GM12878 (cell line): ENCODE results near the gene RTN4.
A peak's percentile ranks its signal among the peaks of the same experiment; 100 is the strongest.

Experiments
- CHD1 ChIP-seq: IDR thresholded peaks from 2 replicates; pipeline ENCODE4 v1.6.1; 2012; ENCODE audit warnings: low read depth, low read length, improper control_type of control experiment
- DPF2 ChIP-seq: fragments of 450-650 bp; IDR thresholded peaks from 2 replicates; pipeline ENCODE4 v1.6.1; 2017; ENCODE audit warnings: mild to moderate bottlenecking
- TF ChIP-seq, protein P1 (sequence below), 3 experiments: IDR thresholded peaks in 2 of 3; conservative IDR thresholded peaks in 1 of 3; 2 replicates each; pipeline ENCODE4 v1.5.1; 2011; ENCODE audit warnings: low read depth in 3 of 3, low read length in 3 of 3, mild to moderate bottlenecking in 3 of 3, control low read depth in 2 of 3, moderate library complexity in 2 of 3, inconsistent platforms in 1 of 3, mixed read lengths in 1 of 3; ENCODE audit not compliant: control insufficient read depth in 2 of 3, insufficient read depth in 1 of 3; ENCODE audit errors: extremely low read depth in 1 of 3

DNA sequence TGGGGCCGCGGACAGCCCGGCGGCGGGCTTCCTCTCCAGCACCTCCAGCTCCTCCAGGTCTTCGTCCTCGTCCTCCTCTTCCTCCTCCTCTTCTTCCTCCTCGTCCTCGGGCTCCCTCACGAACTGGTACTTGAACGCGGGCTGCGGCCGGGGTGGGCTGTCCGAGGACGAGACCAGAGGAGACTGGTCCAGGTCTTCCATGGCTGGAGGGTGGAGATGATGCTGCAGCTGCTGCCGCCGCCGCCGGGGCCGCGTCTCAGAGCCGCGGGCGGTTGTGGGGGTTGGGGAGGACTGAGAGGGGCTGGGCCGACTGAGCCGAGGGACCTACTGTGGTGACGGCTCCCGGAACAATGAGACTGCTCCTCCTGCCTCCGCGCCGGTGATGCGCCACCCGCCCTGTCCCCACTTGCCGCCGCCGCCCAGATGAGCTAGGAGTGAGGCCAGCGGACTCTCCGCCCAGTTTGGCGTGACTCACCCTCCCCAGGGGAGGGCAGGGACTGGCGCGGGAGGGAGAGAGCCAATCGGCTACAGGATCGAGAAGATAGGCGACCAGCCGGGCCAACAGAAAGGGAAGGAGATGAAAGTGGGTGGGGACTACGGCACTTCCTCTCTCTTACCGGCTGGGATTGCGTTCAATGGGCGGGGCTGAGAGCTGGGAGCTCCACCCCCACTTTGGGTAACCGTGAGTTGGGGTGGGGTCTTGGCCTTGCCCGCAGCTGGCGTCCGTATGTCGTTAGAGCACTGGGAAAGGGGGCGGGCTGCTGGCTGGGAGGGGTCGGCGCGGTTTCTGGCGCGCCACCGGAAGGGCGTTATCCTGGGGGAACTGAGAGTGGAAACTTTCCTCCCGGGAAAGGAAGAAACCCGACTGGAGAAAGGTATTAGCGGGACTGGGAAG is at the start of gene RTN4:
- TF ChIP-seq, protein P1, sequence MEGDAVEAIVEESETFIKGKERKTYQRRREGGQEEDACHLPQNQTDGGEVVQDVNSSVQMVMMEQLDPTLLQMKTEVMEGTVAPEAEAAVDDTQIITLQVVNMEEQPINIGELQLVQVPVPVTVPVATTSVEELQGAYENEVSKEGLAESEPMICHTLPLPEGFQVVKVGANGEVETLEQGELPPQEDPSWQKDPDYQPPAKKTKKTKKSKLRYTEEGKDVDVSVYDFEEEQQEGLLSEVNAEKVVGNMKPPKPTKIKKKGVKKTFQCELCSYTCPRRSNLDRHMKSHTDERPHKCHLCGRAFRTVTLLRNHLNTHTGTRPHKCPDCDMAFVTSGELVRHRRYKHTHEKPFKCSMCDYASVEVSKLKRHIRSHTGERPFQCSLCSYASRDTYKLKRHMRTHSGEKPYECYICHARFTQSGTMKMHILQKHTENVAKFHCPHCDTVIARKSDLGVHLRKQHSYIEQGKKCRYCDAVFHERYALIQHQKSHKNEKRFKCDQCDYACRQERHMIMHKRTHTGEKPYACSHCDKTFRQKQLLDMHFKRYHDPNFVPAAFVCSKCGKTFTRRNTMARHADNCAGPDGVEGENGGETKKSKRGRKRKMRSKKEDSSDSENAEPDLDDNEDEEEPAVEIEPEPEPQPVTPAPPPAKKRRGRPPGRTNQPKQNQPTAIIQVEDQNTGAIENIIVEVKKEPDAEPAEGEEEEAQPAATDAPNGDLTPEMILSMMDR (IDR thresholded peaks at IDR 0.05 in 2 of 3, conservative IDR thresholded peaks at IDR 0.05 in 1 of 3; ENCODE audit: control insufficient read depth in 2 of 3, extremely low read depth in 1 of 3, insufficient read depth in 1 of 3, low read depth in 3 of 3, low read length in 3 of 3): peak in 1 of 3 experiments; percentile 18; a peak in 1 of 6 replicates
- TF ChIP-seq CHD1: no peak
- TF ChIP-seq DPF2: peak; percentile 82; the same call in 1 of the 2 replicates
